HuH-7 (cell line): ENCODE data around the gene TBXAS1.
"Not testable (repeated sequence)": the region's sequence is repeated elsewhere in the genome, so short reads cannot be mapped to it uniquely, and the experiment has no call there.

Experiments
- DNase-seq: peaks from one replicate; pipeline ENCODE4 v3.0.0; 2011; ENCODE audit warnings: low spot score

Gene TBXAS1

DNA sequence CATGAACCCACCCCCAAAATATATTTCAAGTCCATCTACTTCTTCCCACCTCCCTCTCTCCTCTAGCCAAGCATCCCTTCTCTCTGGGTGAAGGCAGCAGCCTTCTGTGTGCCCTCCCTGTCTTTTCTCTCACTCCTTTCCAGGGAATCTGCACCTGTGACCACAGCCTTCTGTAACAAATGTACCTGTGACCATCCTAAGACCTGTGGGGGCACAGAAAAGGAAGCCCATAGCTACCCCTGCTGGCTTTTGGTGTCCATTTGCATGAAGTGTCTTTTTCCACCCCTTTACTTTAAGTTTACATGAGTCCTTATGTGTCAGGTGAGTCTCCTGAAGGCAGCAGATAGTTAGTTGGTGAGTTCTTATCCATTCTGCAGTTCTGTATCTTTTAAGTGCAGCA is 2.0 kb upstream of the TBXAS1 start:
- DNase-seq: no peak

DNA sequence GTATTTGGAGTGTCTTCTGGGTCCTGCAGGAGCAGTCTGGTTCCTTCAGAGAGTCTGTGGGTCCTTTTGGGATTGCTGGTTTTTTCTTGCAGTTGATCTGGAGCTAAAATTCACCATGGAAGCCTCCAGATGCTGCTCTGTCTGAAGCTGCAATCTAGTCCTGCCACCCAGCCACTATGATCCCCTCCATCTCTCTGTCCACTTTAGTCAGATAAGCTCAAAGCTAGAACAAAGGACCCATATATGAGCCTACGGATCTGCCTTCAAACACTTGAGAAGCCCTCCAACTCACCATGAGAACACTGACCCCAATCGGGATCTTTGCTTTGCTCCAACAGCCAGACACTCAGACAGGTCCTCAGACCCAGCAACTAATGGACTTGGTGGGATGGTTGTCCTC is 618 bp upstream of the TBXAS1 start:
- no peak for DNase-seq

DNA sequence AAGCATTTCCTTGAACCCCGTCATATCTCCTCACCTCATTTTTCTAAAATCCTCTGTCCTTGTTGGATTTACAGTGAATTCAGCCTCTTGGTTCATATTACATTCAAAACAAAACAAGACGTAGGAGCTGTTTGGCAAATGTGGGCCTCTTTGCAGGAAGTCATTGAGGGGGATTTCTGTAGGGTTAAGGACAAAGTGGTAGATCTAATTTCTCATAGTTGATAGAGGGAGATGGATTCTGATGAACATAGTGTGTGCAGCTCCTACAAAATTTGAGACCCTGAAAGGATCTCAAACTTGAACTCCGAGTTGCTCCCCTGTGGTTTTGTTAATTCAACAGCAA is 682 bp downstream of the TBXAS1 start:
- DNase-seq: no peak

DNA sequence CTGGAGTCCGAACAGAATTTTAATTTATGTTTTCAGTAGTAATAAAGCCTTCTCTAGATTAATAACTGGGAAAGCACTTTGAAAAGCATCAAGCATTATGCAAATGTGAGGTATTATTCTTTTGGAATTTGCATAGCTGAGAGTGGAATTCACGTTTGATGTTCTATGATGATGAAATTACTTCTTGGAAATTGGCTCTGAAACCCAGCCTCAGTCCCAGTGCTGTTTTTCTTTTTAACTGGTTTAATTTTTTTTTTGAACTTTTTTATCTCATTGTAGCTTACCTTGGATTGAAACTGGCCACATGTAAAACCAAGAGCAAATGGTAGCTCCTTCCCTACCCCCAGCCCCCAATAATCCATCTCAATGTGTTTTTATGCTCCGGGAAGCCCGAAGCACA is 1.2 kb downstream of the TBXAS1 start:
- DNase-seq: no peak

DNA sequence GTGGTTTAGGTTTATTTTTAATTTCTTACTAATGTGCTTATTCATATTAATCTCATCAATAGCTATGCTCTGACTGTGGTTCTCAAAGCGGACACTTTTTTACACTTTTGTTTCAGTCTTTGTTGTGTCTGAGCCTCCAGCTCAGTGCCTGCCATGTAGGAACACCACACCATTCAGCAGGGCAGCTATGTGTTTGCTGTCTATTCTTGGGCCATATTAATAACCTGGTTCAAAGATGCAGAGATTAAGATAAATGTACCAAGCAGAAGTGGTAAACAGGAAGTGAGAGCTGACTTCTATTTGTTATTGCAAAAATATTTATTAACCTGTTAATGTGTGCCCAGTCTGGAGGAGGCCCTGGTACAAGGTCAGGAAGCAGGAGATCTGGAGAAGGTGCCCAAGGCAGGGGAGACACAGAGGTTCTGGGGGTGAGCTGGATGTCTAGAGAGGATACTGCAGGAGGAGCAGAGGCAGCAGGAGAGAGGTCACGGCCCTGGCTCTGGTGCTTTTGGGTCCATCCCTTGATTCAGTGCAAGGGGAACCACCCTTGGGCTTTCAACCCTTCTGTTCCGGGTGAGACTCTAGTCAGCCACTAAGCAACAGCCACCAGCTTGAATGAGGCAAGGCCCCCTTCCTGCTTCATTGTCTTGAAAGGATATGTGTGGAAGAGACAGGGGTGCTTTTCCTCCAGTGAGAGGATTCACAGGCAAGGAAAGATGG is 1.9 kb downstream of the TBXAS1 start:
- no peak for DNase-seq

DNA sequence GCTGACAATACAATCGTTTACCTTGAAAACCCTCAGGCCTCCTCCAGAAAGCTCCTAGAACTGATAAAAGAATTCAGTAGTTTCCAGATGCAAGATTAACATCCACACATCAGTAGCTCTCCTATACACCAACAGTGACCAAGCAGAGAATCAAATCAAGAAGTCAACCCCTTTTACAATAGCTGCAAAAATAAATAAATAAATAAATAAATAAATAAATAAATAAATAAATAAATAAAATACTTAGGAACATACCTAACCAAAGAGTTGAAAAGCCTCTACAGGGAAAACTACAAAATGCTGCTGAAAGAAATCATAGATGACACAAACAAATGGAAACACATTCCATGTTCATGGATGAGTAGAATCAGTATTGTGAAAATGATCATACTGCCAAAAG is 6.8 kb downstream of the TBXAS1 start:
- DNase-seq: not testable (repeated sequence)

DNA sequence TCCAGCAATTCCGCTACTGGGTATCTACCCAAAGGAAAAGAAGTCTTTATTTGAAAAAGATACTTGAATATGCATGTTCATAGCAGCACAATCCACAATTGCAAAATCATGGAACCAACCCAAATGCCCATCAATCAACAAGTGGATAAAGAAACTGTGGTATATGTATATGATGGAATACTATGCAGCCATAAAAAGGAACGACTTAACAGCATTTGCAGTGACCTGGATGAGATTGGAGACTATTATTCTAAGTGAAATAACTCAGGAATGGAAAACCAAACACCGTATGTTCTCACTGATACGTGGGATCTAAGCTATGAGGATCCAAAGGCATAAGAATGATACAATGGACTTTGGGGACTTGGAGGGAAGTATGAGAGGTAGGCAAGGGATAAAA is 8.2 kb downstream of the TBXAS1 start:
- not testable (repeated sequence) for DNase-seq

DNA sequence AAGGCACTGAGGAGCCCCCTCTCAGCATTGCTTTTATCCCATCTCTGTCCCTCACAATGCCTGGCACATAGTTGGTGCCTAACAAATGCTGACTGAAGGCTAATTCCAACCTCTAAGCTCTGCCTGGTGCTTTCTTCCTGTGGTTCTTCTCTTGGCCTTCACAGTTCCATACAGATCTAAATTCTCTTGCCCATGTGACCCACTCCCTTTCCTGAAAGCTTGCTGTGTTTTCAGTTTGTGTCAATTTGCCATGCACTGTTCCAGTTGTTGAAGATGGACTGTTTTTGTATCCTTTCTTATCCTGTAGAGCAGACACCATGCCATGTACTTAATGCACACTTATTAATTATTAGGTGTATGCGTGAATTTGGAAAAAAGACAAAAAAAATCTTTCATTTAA is 9.2 kb downstream of the TBXAS1 start:
- DNase-seq: no peak

DNA sequence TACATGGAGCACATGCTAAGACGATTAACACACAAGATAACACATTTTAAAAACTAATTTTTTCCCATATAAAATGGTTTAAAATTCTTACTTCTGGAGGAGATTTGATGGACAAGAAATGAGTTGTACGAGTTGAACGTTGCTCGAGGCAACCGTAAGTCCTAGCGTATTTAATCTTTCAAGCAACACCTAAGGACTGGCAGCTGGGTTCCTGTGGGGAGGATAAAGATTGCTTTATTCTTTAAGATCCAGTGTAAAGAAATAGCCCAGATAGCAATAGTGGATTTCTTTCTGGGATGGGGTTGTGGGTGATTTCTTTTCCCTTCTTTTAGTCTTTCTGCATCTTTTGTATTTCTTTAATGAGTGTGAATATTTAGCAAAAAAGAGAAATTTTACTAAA is 9.8 kb downstream of the TBXAS1 start:
- DNase-seq: no peak

DNA sequence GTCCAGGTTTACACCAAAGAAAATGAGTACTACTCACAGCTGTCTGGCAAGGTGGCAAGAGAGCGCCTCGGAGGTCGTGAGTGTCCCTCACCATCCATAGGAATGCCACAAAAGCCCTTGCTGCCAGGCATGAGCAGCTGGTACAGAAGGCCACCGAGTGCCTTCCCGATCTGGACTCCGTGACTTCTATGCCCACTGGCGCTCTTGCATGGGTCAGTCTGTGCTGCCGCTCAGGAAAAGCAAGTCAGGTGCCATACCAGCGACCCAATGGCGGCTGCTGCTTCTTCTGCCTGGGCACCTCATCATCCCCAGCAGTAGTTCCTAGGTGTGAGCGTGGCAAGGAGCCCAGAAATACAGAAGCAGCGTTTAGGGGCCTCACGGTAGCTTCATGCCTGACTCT is 11.7 kb downstream of the TBXAS1 start:
- no peak for DNase-seq

DNA sequence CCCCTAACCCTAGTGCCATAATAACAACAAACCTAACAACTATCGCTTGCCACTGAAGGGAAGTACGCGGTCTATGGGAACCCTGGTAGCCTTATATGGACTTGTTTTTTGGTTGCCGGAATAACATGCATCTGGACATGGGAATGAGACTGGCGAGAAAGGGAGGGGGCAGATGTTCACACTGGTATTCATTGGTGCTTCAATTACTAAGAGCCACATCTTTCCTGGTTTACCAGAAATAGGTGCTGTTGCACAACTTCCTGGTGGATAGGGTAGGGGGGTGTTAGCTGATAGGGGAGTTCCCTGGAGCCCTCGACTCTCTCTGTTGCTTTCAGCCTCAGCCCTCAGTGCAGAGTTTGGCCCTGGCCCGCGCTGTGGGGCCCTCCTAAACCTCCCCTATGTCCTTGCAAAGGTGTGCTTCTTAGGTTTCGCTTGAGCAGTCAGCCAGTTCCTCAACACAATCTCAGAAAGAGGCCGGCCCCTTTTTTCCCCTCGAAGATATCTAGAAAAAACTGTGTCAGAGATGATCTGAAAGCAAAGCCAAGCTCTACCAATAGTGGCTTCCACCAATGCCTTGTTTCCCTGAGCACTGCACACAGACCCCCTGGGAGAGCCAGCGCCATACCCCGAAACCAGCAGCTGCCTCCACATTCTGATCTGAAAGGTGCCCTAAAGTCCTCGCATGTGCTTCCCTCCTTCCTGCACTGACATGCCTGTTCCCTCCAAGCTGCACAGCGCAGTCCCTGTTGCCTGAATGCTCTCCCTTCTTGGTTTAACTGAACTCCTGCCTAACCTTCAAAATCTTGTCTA is 13.5 kb downstream of the TBXAS1 start:
- no peak for DNase-seq

DNA sequence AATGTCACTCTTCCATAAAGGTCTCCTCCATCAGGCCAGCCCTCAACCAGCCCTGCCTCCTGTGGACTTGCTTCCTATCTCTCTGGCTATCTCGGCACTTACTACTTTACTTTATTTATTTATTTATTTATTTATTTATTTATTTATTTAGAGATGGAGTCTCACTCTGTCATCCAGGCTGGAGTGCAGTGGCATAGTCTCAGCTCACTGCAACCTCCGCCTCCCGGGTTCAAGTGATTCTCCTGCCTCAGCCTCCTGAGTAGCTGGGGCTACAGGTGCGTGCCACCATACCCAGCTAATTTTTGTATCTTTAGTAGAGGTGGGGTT is 14.1 kb downstream of the TBXAS1 start:
- not testable (repeated sequence) for DNase-seq

DNA sequence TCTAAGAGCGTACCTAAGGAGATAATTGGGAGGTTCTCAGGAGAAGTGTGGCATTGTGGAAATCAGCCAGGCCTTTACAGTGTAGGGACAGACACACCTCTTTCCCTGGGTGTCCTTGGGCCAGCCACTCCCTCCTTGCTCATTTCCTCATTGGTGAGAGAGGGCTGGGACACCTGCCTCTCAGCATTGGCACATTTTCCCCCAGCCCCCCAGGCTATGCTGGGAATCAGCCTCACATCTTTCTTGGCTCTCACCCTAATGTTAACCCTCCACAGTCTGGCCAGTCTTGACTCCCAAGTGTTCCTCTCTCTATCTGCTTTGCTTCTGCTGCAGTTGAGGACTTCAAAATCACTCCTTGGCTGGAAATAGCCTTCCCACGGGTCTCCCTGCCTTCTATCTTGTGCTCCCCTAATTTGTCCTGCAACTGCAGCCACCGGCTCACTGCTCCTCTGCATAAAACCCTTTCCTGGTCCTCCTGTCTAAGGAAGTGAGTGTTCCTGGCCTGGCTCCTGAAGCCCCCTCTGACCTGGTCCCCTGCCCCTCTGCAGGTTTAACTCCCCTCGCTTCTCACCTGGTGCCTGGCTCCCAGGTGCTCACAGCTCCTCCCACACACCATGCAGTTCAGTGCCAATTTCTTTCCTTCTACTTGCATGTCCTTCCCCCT is 15.8 kb downstream of the TBXAS1 start:
- DNase-seq: no peak

DNA sequence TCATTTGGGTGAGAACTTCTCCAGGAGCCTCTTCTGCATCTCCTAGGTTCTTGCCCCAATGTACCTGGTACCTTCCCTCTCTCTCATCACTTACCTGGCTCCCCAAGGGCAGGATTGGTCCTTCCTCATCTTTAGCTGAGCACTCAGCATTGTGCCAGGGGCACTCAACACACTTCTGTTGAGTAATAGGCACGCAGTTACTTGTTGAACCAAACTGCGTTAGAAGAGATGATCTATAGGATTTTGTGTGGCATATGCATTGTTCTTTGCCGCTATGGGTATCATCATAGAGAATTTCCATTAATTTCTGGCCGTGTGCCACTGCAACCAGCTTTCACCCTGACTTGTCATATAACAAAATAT is 16.4 kb downstream of the TBXAS1 start:
- DNase-seq: no peak

DNA sequence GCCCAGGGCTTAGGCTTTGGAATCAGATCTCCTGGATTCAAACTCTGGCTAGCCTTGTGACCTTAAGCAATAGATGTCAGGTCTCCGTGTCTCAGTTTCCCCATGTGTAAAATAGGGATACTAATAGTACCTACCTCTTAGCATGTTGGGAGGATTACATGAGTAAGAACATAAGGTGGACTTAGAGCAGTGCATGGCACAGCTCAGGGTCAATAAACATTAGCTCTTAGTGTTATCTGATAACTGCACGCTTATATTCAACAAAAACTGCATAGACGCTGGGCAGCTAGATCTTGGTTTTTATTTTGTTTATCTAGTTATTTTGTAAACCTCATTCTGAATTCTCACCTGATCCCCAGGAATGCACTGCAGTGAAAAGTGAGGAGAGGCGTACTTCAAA is 17.2 kb downstream of the TBXAS1 start:
- no peak for DNase-seq

DNA sequence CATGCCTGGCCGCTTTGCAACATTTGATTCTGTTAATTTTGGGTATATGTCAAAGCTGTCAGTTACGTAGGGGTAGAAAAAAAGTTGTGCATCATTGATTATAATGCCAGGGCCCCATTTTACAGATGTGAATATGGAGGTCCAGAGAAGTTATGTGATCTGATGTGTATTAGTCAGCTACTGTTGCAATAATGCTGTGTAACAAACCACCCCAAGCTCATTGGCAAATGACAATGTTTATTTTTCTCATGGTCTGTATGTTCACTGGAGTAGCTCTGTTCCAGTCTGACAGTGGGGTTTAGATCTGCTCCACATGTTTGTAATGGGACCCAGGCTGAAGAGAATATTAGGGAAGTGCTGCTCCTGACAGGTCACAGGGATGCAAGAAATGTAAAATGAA is 19.2 kb downstream of the TBXAS1 start:
- DNase-seq: no peak

DNA sequence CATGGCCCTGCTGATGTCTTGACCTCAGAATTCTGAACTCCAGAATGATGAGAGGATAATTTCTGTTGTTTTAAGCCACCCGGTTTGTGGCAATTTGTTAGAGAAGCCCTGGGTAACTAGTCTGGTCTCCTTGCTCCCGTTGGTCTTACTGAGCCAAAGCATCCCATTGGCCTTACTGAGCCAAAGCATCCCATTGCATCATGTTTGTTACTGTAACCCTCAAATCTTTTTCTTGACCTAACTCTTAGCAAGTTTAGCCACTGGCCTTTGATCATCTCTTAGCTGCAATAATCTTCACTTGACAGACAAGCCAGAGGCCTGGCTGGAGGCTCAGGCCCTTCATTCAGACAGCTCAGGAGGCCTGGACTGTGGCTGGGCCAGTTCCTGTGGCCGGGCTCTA is 21.8 kb downstream of the TBXAS1 start:
- no peak for DNase-seq

DNA sequence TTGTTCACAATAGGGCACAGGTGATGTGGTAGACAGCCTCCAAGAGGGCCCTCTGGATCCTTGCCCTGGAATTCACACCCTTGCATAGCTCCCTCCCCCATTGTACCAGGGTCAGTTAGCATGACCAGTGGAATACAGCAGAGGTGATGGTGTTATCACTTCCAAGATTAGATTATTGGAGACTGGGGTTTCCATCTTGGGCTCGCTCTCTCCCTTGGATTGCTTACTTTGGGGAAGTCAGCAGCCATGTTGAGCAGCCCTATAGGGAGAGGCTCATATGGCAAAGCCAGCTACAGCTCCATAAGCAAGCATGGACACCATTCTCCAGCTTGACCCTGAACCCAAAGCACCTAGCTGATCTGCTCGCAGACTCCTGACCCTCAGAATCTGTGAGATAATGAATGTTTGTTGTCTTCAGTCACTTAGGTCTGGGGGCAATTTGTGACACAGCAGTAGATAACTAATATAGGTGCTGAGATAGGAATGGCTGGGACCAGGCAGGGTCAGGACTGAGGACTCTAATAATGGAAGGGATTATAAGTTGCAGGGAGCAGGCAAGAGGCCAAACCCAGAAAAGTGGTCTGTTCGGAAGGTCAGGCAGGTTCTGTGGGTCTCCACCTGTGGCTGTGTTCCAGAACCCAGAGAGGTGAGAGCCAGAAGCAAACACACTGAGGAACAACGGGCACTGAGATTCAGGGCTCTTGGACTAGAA is 22.9 kb downstream of the TBXAS1 start:
- DNase-seq: no peak

DNA sequence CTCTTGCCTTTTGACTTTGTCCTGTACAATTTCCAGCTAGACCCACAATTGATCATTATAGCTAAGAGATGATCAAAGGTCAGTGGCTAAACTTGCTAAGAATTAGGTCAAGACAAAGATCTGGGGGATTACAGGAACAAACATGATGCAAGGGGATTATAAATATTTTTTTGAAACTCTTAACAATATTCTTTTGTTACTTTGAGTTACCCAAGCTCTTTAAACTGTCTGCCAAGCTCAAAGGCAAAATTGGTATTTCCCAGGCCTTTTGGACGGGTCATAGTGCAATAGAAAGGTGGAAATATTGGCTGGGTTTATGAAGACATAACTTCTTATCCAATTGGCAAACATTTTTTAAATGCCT is 23.4 kb downstream of the TBXAS1 start:
- no peak for DNase-seq

DNA sequence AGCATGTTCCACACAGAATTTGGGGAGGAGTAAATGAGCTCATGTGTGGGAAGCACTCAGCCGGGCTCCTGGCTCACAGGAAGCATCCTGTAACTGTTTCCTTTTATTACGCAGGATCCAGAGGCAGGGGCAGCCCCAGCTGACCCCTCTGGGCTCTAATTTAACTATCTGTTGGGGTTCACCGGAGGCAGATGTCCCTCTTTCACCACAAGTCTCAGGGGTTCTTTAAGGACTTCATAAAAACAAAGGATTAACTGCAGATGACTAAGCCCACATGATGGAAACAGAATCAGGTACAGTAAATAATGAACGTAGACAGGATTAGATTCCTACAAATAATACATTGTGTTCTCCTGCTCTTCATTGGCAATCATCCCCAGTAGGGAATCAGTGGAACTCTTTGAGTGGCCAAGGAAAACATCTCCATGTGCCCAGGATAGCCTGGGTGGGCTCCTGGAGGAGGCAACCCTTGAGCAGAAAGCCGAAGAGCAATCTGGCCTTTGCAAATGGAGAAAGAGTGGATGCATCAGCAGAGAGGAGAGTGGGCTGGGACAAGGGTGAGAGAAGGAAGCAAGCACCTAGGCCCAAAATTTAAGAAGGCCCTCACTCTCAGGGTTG is 24.6 kb downstream of the TBXAS1 start:
- DNase-seq: no peak

DNA sequence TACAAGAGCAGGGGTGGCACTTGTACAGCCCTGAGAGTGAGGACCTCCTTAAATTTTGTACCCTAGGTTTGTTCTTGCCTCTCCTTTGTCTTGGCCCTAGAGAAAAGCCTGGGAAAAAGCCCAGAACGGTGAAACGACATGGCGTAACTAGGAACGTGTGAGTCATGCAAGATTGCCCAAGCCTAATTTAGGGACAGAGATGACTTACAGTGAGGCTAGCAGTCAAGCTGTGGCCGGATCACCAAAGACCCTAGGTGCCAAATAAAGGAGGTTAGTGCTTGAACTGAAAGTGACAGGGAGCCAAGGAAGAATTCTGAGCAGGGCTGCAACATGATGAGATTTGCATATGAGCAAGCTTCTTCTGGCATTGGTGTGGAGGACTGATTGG is 25.1 kb downstream of the TBXAS1 start:
- no peak for DNase-seq

DNA sequence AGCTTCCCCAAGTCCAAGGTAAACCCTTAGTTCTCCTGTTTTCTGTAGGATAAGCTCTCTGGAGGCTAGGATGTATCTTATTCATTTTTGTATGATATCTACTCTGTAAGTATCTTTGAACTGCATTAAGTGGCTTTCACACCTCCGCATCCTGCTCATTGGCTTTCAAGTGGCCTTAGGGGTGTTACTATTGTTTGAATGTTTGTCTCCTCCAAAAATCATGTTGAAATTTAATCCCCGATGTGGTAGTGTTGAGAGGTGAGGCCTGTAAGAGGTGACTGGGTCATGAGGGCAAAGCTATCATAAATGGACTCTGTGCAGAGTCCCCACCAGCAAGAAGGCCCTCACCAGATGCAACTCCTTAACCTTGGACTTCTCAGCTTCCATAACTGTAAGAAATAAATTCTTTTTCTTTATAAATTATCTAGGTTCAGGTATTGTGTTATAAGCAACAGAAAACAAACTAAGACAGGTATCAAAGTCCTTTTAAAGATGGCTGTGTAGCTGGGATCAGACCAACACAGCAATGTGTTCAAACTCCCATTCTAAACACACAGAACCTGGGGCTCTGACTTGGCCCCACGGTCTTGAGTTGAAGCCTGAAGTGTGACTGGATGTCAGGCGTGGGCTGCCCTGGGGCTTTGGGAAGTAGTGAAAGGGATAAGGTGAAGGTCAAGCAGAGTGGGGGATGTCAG is 25.9 kb downstream of the TBXAS1 start:
- DNase-seq: no peak
